ENCODE measurements around the gene ADGRL3. TPM values are rescaled to one million over a fixed set of nuclear protein-coding genes. Genes with fewer than 3 reads are reported as not detected.
"Not testable (repeated sequence)": the region's sequence is repeated elsewhere in the genome, so short reads cannot be mapped to it uniquely, and the experiment has no call there.

ADGRL3 gene
- total RNA-seq, 4 donors from 2014 or later, result 0.19 to 7.8 (median 1.3) TPM

DNA sequence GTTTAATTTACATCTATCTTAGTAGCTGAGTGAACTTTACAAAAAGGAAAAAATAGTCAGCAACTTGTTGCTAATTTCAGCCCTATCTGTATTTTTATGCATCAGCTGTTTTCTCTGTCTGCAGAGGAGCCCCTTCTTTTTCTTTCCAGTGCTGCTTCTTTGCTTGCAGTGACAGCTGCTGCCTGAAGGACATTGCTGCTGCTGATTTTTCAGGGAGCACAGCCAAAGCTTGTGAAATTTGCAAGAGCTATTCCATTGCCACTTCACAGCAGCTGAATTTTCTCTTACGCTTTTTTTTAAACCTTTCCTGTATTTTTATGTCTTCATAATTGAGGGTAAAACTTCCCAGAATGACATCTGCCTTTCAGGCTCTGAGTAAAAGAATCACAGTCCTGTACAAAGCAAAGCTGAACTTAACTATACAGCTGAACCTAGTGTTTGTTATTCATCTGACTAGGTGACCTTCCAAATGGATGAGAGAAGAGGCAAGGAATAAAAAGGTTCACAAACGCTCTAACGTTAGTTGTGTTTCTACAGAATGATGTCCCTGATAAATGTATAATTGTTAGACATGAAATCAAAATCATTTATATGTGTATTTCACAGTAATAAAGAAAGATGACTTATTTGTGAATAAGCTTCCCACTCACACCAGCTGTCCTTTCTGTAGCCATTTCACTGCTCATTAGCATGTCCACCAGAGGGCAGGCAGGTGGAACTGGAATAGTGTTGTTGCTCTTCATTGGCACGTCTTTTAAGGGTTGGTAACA is 541.4 kb downstream of the ADGRL3 start:
- WGBS, 2 donors, result 49 to 62% methylated on average over 4 of the region's 4 CpGs
- H3K27ac ChIP-seq, result no peak overlapping the region
- intact Hi-C loops (cut with DNase I), result no loop called here
- no peaks in the 10 kb centered on the region for H3K27me3 ChIP-seq
- H3K36me3 ChIP-seq, result no peaks in the 10 kb centered on the region
- no peaks in the 10 kb centered on the region for H3K4me1 ChIP-seq
- DNase-seq, result no peak
- TF ChIP-seq, protein P1, sequence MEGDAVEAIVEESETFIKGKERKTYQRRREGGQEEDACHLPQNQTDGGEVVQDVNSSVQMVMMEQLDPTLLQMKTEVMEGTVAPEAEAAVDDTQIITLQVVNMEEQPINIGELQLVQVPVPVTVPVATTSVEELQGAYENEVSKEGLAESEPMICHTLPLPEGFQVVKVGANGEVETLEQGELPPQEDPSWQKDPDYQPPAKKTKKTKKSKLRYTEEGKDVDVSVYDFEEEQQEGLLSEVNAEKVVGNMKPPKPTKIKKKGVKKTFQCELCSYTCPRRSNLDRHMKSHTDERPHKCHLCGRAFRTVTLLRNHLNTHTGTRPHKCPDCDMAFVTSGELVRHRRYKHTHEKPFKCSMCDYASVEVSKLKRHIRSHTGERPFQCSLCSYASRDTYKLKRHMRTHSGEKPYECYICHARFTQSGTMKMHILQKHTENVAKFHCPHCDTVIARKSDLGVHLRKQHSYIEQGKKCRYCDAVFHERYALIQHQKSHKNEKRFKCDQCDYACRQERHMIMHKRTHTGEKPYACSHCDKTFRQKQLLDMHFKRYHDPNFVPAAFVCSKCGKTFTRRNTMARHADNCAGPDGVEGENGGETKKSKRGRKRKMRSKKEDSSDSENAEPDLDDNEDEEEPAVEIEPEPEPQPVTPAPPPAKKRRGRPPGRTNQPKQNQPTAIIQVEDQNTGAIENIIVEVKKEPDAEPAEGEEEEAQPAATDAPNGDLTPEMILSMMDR (IDR thresholded peaks at IDR 0.05), result peak in 1 of 6 experiments; percentile 35
- no peak for TF ChIP-seq POLR2A (IDR thresholded peaks at IDR 0.05)
- H3K4me3 ChIP-seq, result no peak overlapping the region
- peaks cover 0 to 10% (median 0%) of the 10 kb centered on the region in 3 donors for H3K9me3 ChIP-seq

- DNase-seq, result no peak
- Histone ChIP-seq H3K9me3 (no peaks in the 10 kb centered on the region), H3K4me1 (no peaks in the 10 kb centered on the region), H3K27me3 (no peaks in the 10 kb centered on the region), H3K27ac (no peak overlapping the region), H3K4me3 (no peak overlapping the region), H3K36me3 (no peaks in the 10 kb centered on the region)
- intact Hi-C loops (cut with DNase I), result no loop called here
- no peak for TF ChIP-seq POLR2A (IDR thresholded peaks at IDR 0.05)
- TF ChIP-seq, protein P1 (IDR thresholded peaks at IDR 0.05), result no peak
- 93 to 95% methylated on average over 5 of the region's 5 CpGs for WGBS, 2 donors
Measured at GRCh38 chr4:61750810-61751209, 550.7 kb downstream of the ADGRL3 start.

GRCh38 chr4:61752617-61753016 is 552.5 kb downstream of the ADGRL3 start:
- Histone ChIP-seq H3K27me3 (no peaks in the 10 kb centered on the region), H3K4me3 (no peak overlapping the region), H3K27ac (no peak overlapping the region), H3K36me3 (no peaks in the 10 kb centered on the region), H3K9me3 (no peaks in the 10 kb centered on the region), H3K4me1 (no peaks in the 10 kb centered on the region)
- intact Hi-C loops (cut with DNase I), result no loop called here
- WGBS, 2 donors, result 51 to 55% methylated on average over 2 of the region's 2 CpGs
- TF ChIP-seq, protein P1 (IDR thresholded peaks at IDR 0.05), result no peak
- no peak for TF ChIP-seq POLR2A (IDR thresholded peaks at IDR 0.05)
- no peak for DNase-seq

GRCh38 chr4:61753739-61754138 is 553.6 kb downstream of the ADGRL3 start:
- 80 to 81% methylated on average over 3 of the region's 3 CpGs for WGBS, 2 donors
- Histone ChIP-seq H3K27ac (no peak overlapping the region), H3K4me1 (no peaks in the 10 kb centered on the region), H3K4me3 (no peak overlapping the region), H3K27me3 (no peaks in the 10 kb centered on the region), H3K9me3 (no peaks in the 10 kb centered on the region), H3K36me3 (no peaks in the 10 kb centered on the region)
- TF ChIP-seq, protein P1 (IDR thresholded peaks at IDR 0.05), result no peak
- TF ChIP-seq POLR2A (IDR thresholded peaks at IDR 0.05), result no peak
- intact Hi-C loops (cut with DNase I), result no loop called here
- DNase-seq, result no peak

DNA sequence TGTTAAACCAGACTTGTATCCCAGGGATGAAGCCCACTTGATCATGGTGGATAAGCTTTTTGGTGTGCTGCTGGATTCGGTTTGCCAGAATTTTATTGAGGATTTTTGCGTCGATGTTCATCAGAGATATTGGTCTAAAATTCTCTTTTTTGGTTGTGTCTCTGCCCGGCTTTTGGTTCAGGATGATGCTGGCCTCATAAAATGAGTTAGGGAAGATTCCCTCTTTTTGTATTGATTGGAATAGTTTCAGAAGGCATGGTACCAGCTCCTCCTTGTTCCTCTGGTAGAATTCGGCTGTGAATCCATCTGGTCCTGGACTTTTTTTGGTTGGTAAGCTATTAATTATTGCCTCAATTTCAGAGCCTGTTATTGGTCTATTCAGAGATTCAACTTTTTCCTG is 556.8 kb downstream of the ADGRL3 start:
- 92 to 99% methylated on average over 5 of the region's 5 CpGs for WGBS, 2 donors
- H3K36me3 ChIP-seq; H3K4me3 ChIP-seq; intact Hi-C loops (cut with DNase I); H3K27me3 ChIP-seq; H3K27ac ChIP-seq; H3K4me1 ChIP-seq; DNase-seq: not testable (repeated sequence)
- peaks cover 0 to 11% (median 0%) of the 10 kb centered on the region in 3 donors for H3K9me3 ChIP-seq

DNA sequence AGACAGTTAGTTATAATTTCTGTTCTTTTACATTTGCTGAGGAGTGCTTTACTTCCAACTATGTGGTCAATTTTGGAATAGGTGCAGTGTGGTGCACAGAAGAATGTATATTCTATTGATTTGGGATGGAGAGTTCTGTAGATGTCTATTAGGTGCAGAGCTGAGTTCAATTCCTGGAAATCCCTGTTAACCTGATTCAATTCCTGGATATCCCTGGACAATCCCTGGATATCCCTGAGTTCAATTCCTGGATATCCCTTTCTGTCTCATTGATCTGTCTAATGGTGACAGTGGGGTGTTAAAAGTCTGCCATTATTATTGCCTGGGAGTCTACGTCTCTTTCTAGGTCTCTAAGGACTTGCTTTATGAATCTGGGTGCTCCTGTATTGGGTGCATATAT is 557.9 kb downstream of the ADGRL3 start:
- H3K4me1 ChIP-seq; H3K27me3 ChIP-seq; H3K27ac ChIP-seq; DNase-seq; intact Hi-C loops (cut with DNase I); H3K36me3 ChIP-seq; H3K4me3 ChIP-seq: not testable (repeated sequence)
- peaks cover 0 to 11% (median 0%) of the 10 kb centered on the region in 3 donors for H3K9me3 ChIP-seq
- WGBS, 2 donors, result 77 to 89% methylated on average over 1 of the region's 1 CpG

GRCh38 chr4:61758596-61758995 is 558.5 kb downstream of the ADGRL3 start:
- DNase-seq; H3K4me1 ChIP-seq; H3K27me3 ChIP-seq; H3K4me3 ChIP-seq; intact Hi-C loops (cut with DNase I); H3K27ac ChIP-seq; H3K36me3 ChIP-seq: not testable (repeated sequence)
- WGBS, 2 donors, result 88 to 93% methylated on average over 1 of the region's 1 CpG
- peaks cover 0 to 11% (median 0%) of the 10 kb centered on the region in 3 donors for H3K9me3 ChIP-seq

DNA sequence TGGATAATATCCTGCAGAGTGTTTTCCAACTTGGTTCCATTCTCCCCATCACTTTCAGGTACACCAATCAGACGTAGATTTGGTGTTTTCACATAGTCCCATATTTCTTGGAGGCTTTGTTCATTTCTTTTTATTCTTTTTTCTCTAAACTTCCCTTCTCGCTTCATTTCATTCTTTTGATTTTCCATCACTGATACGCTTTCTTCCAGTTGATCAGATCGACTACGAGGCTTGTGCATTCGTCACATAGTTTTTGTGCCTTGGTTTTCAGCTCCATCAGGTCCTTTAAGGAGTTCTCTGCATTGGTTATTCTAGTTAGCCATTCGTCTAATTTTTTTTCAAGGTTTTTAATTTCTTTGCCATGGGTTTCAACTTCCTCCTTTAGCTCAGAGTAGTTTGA is 559.1 kb downstream of the ADGRL3 start:
- WGBS, 2 donors, result 82 to 95% methylated on average over 7 of the region's 7 CpGs
- intact Hi-C loops (cut with DNase I); H3K27me3 ChIP-seq; H3K27ac ChIP-seq; H3K4me1 ChIP-seq; DNase-seq; H3K4me3 ChIP-seq; H3K36me3 ChIP-seq: not testable (repeated sequence)
- H3K9me3 ChIP-seq, result peaks cover 0 to 11% (median 0%) of the 10 kb centered on the region in 3 donors

DNA sequence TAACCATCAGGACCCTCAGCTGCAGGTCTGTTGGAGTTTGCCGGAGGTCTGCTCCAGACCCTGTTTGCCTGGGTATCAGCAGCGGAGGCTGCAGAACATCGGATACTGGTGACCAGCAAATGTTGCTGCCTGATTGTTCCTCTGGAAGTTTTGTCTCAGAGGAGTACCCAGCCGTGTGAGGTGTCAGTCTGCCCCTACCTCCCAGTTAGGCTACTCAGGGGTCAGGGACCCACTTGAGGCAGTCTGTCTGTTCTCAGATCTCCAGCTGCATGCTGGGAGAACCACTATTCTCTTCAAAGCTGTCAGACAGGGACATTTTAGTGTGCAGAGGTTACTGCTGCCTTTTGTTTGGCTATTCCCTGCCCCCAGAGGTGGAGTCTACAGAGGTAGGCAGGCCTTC is 559.8 kb downstream of the ADGRL3 start:
- H3K36me3 ChIP-seq; H3K4me3 ChIP-seq; intact Hi-C loops (cut with DNase I); H3K4me1 ChIP-seq; H3K27me3 ChIP-seq; H3K27ac ChIP-seq; DNase-seq: not testable (repeated sequence)
- 90 to 100% methylated on average over 1 of the region's 4 CpGs for WGBS, 2 donors
- peaks cover 0 to 11% (median 0%) of the 10 kb centered on the region in 3 donors for H3K9me3 ChIP-seq
